NT2/D1 (cell line): Measurements from ENCODE around the gene OSBPL3.

Experiments
- SUZ12 ChIP-seq: IDR thresholded peaks from 2 replicates; pipeline ENCODE4 v1.6.1; 2011; ENCODE audit not compliant: insufficient read length, insufficient read depth; ENCODE audit errors: extremely low read depth
- YY1 ChIP-seq: IDR thresholded peaks from 2 replicates; pipeline ENCODE4 v1.6.1; 2011; ENCODE audit not compliant: insufficient read length, insufficient read depth
- ZNF274 ChIP-seq: IDR thresholded peaks from 2 replicates; pipeline ENCODE4 v1.6.1; 2011; ENCODE audit warnings: mild to moderate bottlenecking, low read depth, low read length

GRCh38 chr7:24831240-24831639 is 148.7 kb downstream of the OSBPL3 start:
- no peak for TF ChIP-seq ZNF274
- no peak for TF ChIP-seq YY1
- TF ChIP-seq SUZ12 = no peak
